ENCODE measurements around the gene SLIT3.

DNA sequence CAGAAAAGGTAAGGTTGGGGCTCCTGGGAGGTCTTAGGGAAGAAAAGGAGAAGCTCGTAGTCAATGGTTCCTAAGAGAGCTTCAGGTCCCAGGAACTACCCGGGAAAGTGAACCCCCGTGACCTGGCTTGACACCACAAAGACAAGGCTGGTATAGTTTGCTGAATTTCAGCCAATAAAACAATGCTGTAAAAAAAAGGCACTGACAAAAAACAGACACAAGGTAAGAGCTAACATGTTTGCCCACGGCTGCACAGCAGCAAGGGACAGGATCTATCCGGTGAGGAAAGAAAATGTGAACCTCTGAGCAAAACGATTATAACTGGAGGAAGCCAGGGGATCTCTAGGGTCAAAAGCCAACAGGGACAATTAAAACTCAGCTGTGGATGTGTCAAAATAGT is 17.1 kb downstream of the SLIT3 start:
- TF ChIP-seq EZH2 (IDR thresholded peaks at IDR 0.05) (no peak), POLR2AphosphoS5 (IDR thresholded peaks at IDR 0.05; ENCODE audit: borderline replicate concordance, low read depth, low read length) (no peak)

All from SK-N-MC (cell line).